ENCODE results near the gene RFX8. TPM values are rescaled to one million over a fixed set of nuclear protein-coding genes. Genes with fewer than 3 reads are reported as not detected.

The RFX8 gene
- total and polyA plus RNA-seq, 2 of the 13 experiments (the other 11 are each of a cell fraction or from before 2014, with no cell fraction given): not detected

DNA sequence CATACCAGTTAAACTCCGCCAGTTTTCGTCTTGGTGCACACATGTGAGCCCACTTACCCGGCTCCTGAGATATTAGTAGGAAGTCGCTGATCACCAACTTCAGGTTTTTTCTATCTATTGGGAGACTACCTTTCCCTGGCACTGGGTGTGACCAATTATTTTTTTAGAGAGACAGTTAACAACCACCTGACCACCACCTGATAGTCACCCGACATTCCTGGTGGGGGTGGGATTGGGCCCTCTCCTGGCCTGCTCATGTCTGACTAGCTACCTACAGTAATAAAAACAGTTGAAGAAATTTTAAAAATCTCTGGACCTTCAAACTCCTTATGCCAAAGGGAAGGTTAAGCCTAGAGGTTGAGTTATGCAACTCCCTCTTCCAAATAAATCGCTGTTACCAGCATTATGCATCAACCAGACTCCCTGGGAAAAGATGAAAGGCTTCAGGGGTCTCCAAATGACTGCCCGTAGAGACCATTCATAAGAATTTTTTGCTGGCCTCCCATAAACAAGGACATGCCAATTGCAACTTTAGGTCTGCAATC, 115.4 kb downstream of the RFX8 start (continued):
- TF ChIP-seq TAF15 (IDR thresholded peaks at IDR 0.05; ENCODE audit: low read depth, low read length, poor library complexity, severe bottlenecking): no peak

DNA sequence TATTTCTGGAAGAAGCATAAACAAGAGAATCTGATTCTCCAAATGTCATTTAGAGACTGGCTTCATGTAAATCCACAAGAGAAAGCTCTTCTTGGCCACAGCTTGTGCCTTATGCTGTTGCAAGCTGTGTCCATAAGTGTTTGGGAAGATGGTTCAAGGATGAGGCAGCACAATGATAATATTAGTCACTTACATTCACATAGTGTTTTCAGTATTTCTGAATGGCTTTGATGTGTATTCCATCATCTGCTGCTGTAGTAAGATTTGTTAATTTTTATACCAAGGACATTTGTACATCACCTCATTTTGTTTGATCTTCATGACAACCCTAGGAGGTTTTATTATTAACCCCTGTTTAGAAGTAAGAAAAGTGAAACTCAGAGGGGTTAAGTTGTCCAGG, 117.5 kb downstream of the RFX8 start:
- H3K27ac ChIP-seq (ENCODE audit: extremely low read length, insufficient read depth, low read length): no peak overlapping the region
- H4K20me1 ChIP-seq (ENCODE audit: insufficient read depth, low read length): no peaks in the 10 kb centered on the region
- H3K4me3 ChIP-seq (replicated peaks in 1 of 3; ENCODE audit: insufficient read depth in 1 of 3, low read depth in 2 of 3, low read length in 3 of 3): peak overlapping the region in 1 of 3 experiments; percentile 30; a peak in 1 of 6 replicates
- H3K4me1 ChIP-seq (ENCODE audit: insufficient read depth, low read length): peaks cover 18% of the 10 kb centered on the region
- H3K4me2 ChIP-seq (ENCODE audit: low read depth, low read length): peak overlapping the region; percentile 59
- no TSS peak for BruUV-seq (replicated peaks)
- H3K9me3 ChIP-seq (ENCODE audit: low read length): no peaks in the 10 kb centered on the region
- in situ Hi-C loops (cut with HindIII; ENCODE audit: extremely low pct_ligation_motif_present, low pct_unique_long_range_greater_than_20kb) (no loop called here), intact Hi-C loops (cut with micrococcal nuclease; ENCODE audit: unreplicated experiment) (no loop called here)
- DNase-seq (ENCODE audit: low spot score) (no peak), FAIRE-seq (no peak), ATAC-seq (no peak)
- POLR2A ChIA-PET: interaction anchor here (0.7 kb wide), 1 partner anchor 49 kb away, joined by 3 read pairs; the partner anchor contains the start of gene RNF149
- H3K36me3 ChIP-seq (replicated peaks in 1 of 2; ENCODE audit: control insufficient read depth in 1 of 2, insufficient read depth in 2 of 2, low read length in 2 of 2): no peaks in the 10 kb centered on the region
- CTCF ChIA-PET (ENCODE audit: low intra/inter-chr PET ratio, low total read pairs): no interaction called here
- no peaks in the 10 kb centered on the region for H3K79me2 ChIP-seq (ENCODE audit: insufficient read depth, low read length)
- H3K9ac ChIP-seq (ENCODE audit: insufficient read depth, low read depth, low read length): no peak overlapping the region
- peaks cover 0 to 8% of the 10 kb centered on the region in 2 experiments; a peak in 3 of 5 replicates for H3K27me3 ChIP-seq (ENCODE audit: control insufficient read depth in 1 of 2, insufficient read depth in 2 of 2, low read length in 2 of 2)
- TF ChIP-seq, protein P1, sequence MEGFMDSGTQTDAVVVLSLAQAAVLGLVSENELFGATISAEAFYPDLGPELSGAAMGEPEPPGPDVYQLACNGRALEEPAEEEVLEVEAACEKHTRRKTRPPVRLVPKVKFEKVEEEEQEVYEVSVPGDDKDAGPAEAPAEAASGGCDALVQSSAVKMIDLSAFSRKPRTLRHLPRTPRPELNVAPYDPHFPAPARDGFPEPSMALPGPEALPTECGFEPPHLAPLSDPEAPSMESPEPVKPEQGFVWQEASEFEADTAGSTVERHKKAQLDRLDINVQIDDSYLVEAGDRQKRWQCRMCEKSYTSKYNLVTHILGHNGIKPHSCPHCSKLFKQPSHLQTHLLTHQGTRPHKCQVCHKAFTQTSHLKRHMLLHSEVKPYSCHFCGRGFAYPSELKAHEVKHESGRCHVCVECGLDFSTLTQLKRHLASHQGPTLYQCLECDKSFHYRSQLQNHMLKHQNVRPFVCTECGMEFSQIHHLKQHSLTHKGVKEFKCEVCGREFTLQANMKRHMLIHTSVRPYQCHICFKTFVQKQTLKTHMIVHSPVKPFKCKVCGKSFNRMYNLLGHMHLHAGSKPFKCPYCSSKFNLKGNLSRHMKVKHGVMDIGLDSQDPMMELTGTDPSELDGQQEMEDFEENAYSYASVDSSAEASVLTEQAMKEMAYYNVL (CRISPR knock-in tag; IDR thresholded peaks at IDR 0.05; ENCODE audit: borderline replicate concordance): no peak
- H2AFZ ChIP-seq (ENCODE audit: low read length): no peak overlapping the region

DNA sequence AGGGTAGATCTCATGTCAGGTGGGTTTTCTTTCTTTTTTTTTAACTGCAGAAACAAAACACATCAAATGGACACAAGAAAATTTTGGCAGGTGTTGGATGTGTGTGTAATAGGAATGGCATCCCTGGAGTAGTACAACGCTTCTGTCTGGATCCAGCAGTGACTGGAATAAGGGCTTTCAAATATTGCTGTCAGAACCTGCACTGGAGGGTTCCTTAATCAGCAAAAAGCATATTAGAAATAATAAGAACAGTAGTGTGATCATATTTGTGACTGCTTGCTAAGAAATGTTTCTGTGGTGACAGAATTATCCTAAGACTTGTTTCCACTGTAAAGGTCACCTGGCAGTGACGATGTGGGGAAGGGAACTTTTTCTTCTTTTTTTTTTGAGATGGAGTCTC, 118.4 kb downstream of the RFX8 start:
- intact Hi-C loops (cut with micrococcal nuclease; ENCODE audit: unreplicated experiment): no loop called here
- no peak overlapping the region for H2AFZ ChIP-seq (ENCODE audit: low read length)
- ATAC-seq (no peak), FAIRE-seq (no peak), DNase-seq (ENCODE audit: low spot score) (no peak)
- H3K36me3 ChIP-seq (replicated peaks in 1 of 2; ENCODE audit: control insufficient read depth in 1 of 2, insufficient read depth in 2 of 2, low read length in 2 of 2): no peaks in the 10 kb centered on the region
- H3K4me1 ChIP-seq (ENCODE audit: insufficient read depth, low read length): peaks cover 18% of the 10 kb centered on the region
- H4K20me1 ChIP-seq (ENCODE audit: insufficient read depth, low read length): no peaks in the 10 kb centered on the region
- H3K4me3 ChIP-seq (replicated peaks in 1 of 3; ENCODE audit: insufficient read depth in 1 of 3, low read depth in 2 of 3, low read length in 3 of 3): no peak overlapping the region
- in situ Hi-C loops (cut with HindIII; ENCODE audit: extremely low pct_ligation_motif_present, low pct_unique_long_range_greater_than_20kb): no loop called here
- peaks cover 0 to 8% of the 10 kb centered on the region in 2 experiments; a peak in 3 of 5 replicates for H3K27me3 ChIP-seq (ENCODE audit: control insufficient read depth in 1 of 2, insufficient read depth in 2 of 2, low read length in 2 of 2)
- BruUV-seq (replicated peaks): no TSS peak
- H3K79me2 ChIP-seq (ENCODE audit: insufficient read depth, low read length): no peaks in the 10 kb centered on the region
- no peak overlapping the region for H3K9ac ChIP-seq (ENCODE audit: insufficient read depth, low read depth, low read length)
- H3K9me3 ChIP-seq (ENCODE audit: low read length): no peaks in the 10 kb centered on the region
- 27% methylated on average over 2 of the region's 2 CpGs for WGBS (ENCODE audit: low lambda C conversion rate)
- CTCF ChIA-PET (ENCODE audit: low intra/inter-chr PET ratio, low total read pairs): no interaction called here
- H3K4me2 ChIP-seq (ENCODE audit: low read depth, low read length): no peak overlapping the region
- H3K27ac ChIP-seq (ENCODE audit: extremely low read length, insufficient read depth, low read length): no peak overlapping the region
- POLR2A ChIA-PET: no interaction called here
- TF ChIP-seq THRA (CRISPR knock-in tag; IDR thresholded peaks at IDR 0.05; ENCODE audit: borderline replicate concordance) (no peak), MTERF4 (CRISPR knock-in tag; IDR thresholded peaks at IDR 0.05) (no peak), AHR (CRISPR knock-in tag; IDR thresholded peaks at IDR 0.05) (no peak), TAF1 (CRISPR knock-in tag; IDR thresholded peaks at IDR 0.05) (no peak), NFRKB (IDR thresholded peaks at IDR 0.05) (no peak), TFDP2 (CRISPR knock-in tag; IDR thresholded peaks at IDR 0.05) (no peak), ZNF414 (CRISPR knock-in tag; IDR thresholded peaks at IDR 0.05) (no peak), SMC3 (IDR thresholded peaks at IDR 0.05; ENCODE audit: low read length) (no peak)
